Measurements from ENCODE around the gene ST3GAL5. TPM values are rescaled to one million over a fixed set of nuclear protein-coding genes. Genes with fewer than 3 reads are reported as not detected.

ST3GAL5 gene
- total and polyA plus RNA-seq, 2 experiments from 2014 or later, result 3.2 to 7.9 TPM

GRCh38 chr2:85899284-85899683 is 10.5 kb upstream of the ST3GAL5 start:
- no peak for DNase-seq (ENCODE audit: low spot score)
- H3K27ac ChIP-seq (ENCODE audit: low read depth), result no peak overlapping the region
- H3K79me2 ChIP-seq (replicated peaks; ENCODE audit: insufficient read depth), result no peaks in the 10 kb centered on the region
- H3K27me3 ChIP-seq (ENCODE audit: insufficient read depth), result no peaks in the 10 kb centered on the region
- Mint-ChIP-seq H3K4me3 (no peak overlapping the region), H3K36me3 (ENCODE audit: low read depth) (no peaks in the 10 kb centered on the region), H3K27me3 (ENCODE audit: insufficient read depth, low read depth, poor library complexity) (no peaks in the 10 kb centered on the region), H3K4me1 (peaks cover 5% of the 10 kb centered on the region; the same call in 2 of the 3 replicates), H3K9me3 (0 out of 3 replicates have a peak, but pooled peaks cover 3% of the 10 kb centered on the region), H3K27ac (no peak overlapping the region)
- no peaks in the 10 kb centered on the region for H3K36me3 ChIP-seq (ENCODE audit: insufficient read depth)
- 0 out of 2 replicates have a peak, but pooled peaks cover 5% of the 10 kb centered on the region for H3K9me2 ChIP-seq (ENCODE audit: insufficient read depth)
- no peak overlapping the region for H2AFZ ChIP-seq
- no peak for ATAC-seq
- H3K4me1 ChIP-seq (ENCODE audit: insufficient read depth), result peaks cover 3% of the 10 kb centered on the region
- no peak overlapping the region for H3K4me2 ChIP-seq
- TF ChIP-seq NANOG (IDR thresholded peaks at IDR 0.05; ENCODE audit: borderline replicate concordance) (no peak), ZNF114 (CRISPR knock-in tag; IDR thresholded peaks at IDR 0.05) (no peak), ZNF462 (CRISPR knock-in tag; IDR thresholded peaks at IDR 0.05) (no peak), ETS1 (IDR thresholded peaks at IDR 0.05) (no peak), POLR2AphosphoS5 (IDR thresholded peaks at IDR 0.05; ENCODE audit: low read depth) (no peak)
- H3F3A ChIP-seq (replicated peaks; ENCODE audit: low read depth), result no peaks in the 10 kb centered on the region
- H4K20me1 ChIP-seq (replicated peaks; ENCODE audit: insufficient read depth), result no peaks in the 10 kb centered on the region
- H3K4me3 ChIP-seq, result no peak overlapping the region

- H3K4me2 ChIP-seq, result no peak overlapping the region
- no peak overlapping the region for H3K27ac Mint-ChIP-seq
- H3F3A ChIP-seq (replicated peaks; ENCODE audit: low read depth), result no peaks in the 10 kb centered on the region
- peaks cover 5% of the 10 kb centered on the region; the same call in 2 of the 3 replicates for H3K4me1 Mint-ChIP-seq
- H3K36me3 ChIP-seq (ENCODE audit: insufficient read depth), result no peaks in the 10 kb centered on the region
- H3K27me3 Mint-ChIP-seq (ENCODE audit: insufficient read depth, low read depth, poor library complexity), result no peaks in the 10 kb centered on the region
- H3K4me1 ChIP-seq (ENCODE audit: insufficient read depth), result peaks cover 3% of the 10 kb centered on the region
- H3K79me2 ChIP-seq (replicated peaks; ENCODE audit: insufficient read depth), result no peaks in the 10 kb centered on the region
- DNase-seq (ENCODE audit: low spot score), result no peak
- no peak for ATAC-seq
- no peak overlapping the region for H3K27ac ChIP-seq (ENCODE audit: low read depth)
- 0 out of 2 replicates have a peak, but pooled peaks cover 5% of the 10 kb centered on the region for H3K9me2 ChIP-seq (ENCODE audit: insufficient read depth)
- H3K27me3 ChIP-seq (ENCODE audit: insufficient read depth), result no peaks in the 10 kb centered on the region
- no peak overlapping the region for H3K4me3 Mint-ChIP-seq
- 0 out of 3 replicates have a peak, but pooled peaks cover 3% of the 10 kb centered on the region for H3K9me3 Mint-ChIP-seq
- no peaks in the 10 kb centered on the region for H4K20me1 ChIP-seq (replicated peaks; ENCODE audit: insufficient read depth)
- no peak overlapping the region for H3K4me3 ChIP-seq
- no peaks in the 10 kb centered on the region for H3K36me3 Mint-ChIP-seq (ENCODE audit: low read depth)
- no peak overlapping the region for H2AFZ ChIP-seq
- TF ChIP-seq CTCF (conservative IDR thresholded peaks at IDR 0.05; ENCODE audit: low read depth in 2 of 2), result peak in 1 of 2 experiments; percentile 17; a peak in 2 of 4 replicates
- TF ChIP-seq ZNF114 (CRISPR knock-in tag; IDR thresholded peaks at IDR 0.05), result no peak
Measured at GRCh38 chr2:85898881-85899280, 10.1 kb upstream of the ST3GAL5 start.

Measured in GM23338 (cell line).